GM21786 (cell line): ENCODE measurements around the gene PNKP.
"Not testable (repeated sequence)": the region's sequence is repeated elsewhere in the genome, so short reads cannot be mapped to it uniquely, and the experiment has no call there.

Experiments
- ATAC-seq: cut with Tn5 transposase; IDR thresholded peaks from one replicate; pipeline ENCODE4 v1.9.1; 2021; ENCODE audit not compliant: unreplicated experiment

The PNKP gene

GRCh38 chr19:49824662-49825061 is 42.7 kb downstream of the PNKP start:
- ATAC-seq, result no peak

- no peak for ATAC-seq
Measured at GRCh38 chr19:49823472-49823871, 43.9 kb downstream of the PNKP start.

- no peak for ATAC-seq
Measured at GRCh38 chr19:49820125-49820524, 47.3 kb downstream of the PNKP start.

- ATAC-seq, result not testable (repeated sequence)
Measured at GRCh38 chr19:49819452-49820115, 47.8 kb downstream of the PNKP start.

- no peak for ATAC-seq
Measured at GRCh38 chr19:49818649-49819370, 48.6 kb downstream of the PNKP start.

GRCh38 chr19:49817964-49818648 is 49.3 kb downstream of the PNKP start, which contains the start of gene MED25:
TSS of gene MED25 (plus strand) at chr19:49818289. CDS start at chr19:49818342, 53 bp downstream.
- peak; percentile 42 for ATAC-seq

GRCh38 chr19:49816590-49816989 is 50.8 kb downstream of the PNKP start:
- ATAC-seq, result no peak

- no peak for ATAC-seq
Measured at GRCh38 chr19:49814010-49814409, 53.4 kb downstream of the PNKP start.

GRCh38 chr19:49812997-49813861 is 54.1 kb downstream of the PNKP start, which contains the start of gene FUZ:
TSS of gene FUZ (minus strand) at chr19:49813292. CDS start at chr19:49813106, 186 bp downstream.
- peak; percentile 48 for ATAC-seq

- no peak for ATAC-seq
Measured at GRCh38 chr19:49812452-49812996, 54.9 kb downstream of the PNKP start.

- no peak for ATAC-seq
Measured at GRCh38 chr19:49811328-49811727, 56.0 kb downstream of the PNKP start.
